K562 (cell line): ENCODE measurements around the gene INHA. TPM values are rescaled to one million over a fixed set of nuclear protein-coding genes. Genes with fewer than 3 reads are reported as not detected.

Experiments
- ATAC-seq: fragments of 200-7000 bp; cut with Tn5 transposase; 3 replicates; pipeline ENCODE4 v1.9.1; 2020; ENCODE audit warnings: moderate library complexity
- BruUV-seq: library from RNA; stranded (reverse); fragments of 400-500 nt; replicated peaks from 2 replicates; lab custom pipeline; 2021; lab: Mats Ljungman, UMichigan
- CTCF ChIA-PET: fragments of 300-600 bp; formaldehyde crosslinking; extraction: SDS; loops from one replicate; lab custom pipeline; 2021; ENCODE audit warnings: low intra/inter-chr PET ratio; lab: Yijun Ruan, JAX
- POLR2A ChIA-PET: fragments of 300-600, 350-650 bp; sonication (Branson Sonifier 250); formaldehyde crosslinking; extraction: SDS; loops from one replicate; lab custom pipeline; 2021; ENCODE audit warnings: antibody characterized with exemption, inconsistent platforms; lab: Yijun Ruan, JAX
- DNase-seq, 4 experiments: peaks; one replicate each; pipeline versions ENCODE4 v3.0.0 to v3.0.0-alpha.2; 2011 to 2018; ENCODE audit warnings: low spot score in 3 of 4, mixed read lengths in 3 of 4; ENCODE audit errors: extremely low read depth in 1 of 4
- FAIRE-seq: peaks from 2 replicates; lab custom pipeline; 2011; peaks lifted over from hg19 to GRCh38; lab: Jason Lieb, UNC
- H2AFZ ChIP-seq: 2 replicates; pipeline ENCODE4 v1.6.0; 2011; ENCODE audit warnings: low read depth, low read length, control low read depth, inconsistent platforms
- H3K27ac ChIP-seq: fragments of 200-600 bp; 3 replicates; pipeline ENCODE4 v1.8.0; 2011; ENCODE audit warnings: low read depth, mild to moderate bottlenecking, control low read depth, inconsistent platforms, low read length, moderate library complexity, mixed read lengths; ENCODE audit errors: extremely low read depth
- H3K27me3 ChIP-seq, 2 experiments: fragments of 300-600 bp in 1 of 2; 2 replicates in 1 of 2; 3 replicates in 1 of 2; pipeline versions ENCODE4 v1.6.0 to v1.8.0; 2011; ENCODE audit warnings: inconsistent platforms in 2 of 2, low read length in 2 of 2, mild to moderate bottlenecking in 1 of 2, mixed read lengths in 1 of 2, moderate library complexity in 1 of 2; ENCODE audit not compliant: control insufficient read depth in 2 of 2, insufficient read depth in 2 of 2
- H3K36me3 ChIP-seq: fragments of 300-600 bp; 3 replicates; pipeline ENCODE4 v1.8.0; 2011; ENCODE audit warnings: mild to moderate bottlenecking, low read length, inconsistent platforms; ENCODE audit not compliant: control insufficient read depth, insufficient read depth
- H3K4me1 ChIP-seq, 2 experiments: fragments of 200-600 bp in 1 of 2; replicated peaks in 1 of 2; 2 replicates in 1 of 2; 3 replicates in 1 of 2; pipeline versions ENCODE4 v1.5.1 to v1.8.0; 2011; ENCODE audit warnings: inconsistent platforms in 2 of 2, low read length in 2 of 2, mild to moderate bottlenecking in 1 of 2, mixed read lengths in 1 of 2, moderate library complexity in 1 of 2; ENCODE audit not compliant: control insufficient read depth in 2 of 2, insufficient read depth in 2 of 2
- H3K4me2 ChIP-seq: 2 replicates; pipeline ENCODE4 v1.6.1; 2011; ENCODE audit warnings: low read length, control low read depth, inconsistent platforms, mixed read lengths; ENCODE audit not compliant: insufficient read depth
- H3K4me3 ChIP-seq: fragments of 200-600 bp; sonication (generic), shearing (Covaris generic); 2 replicates; pipeline ENCODE4 v1.5.1; 2016; ENCODE audit warnings: control low read depth, inconsistent platforms
- H3K79me2 ChIP-seq: fragments of 200-600 bp; 3 replicates; pipeline ENCODE4 v1.8.0; 2011; ENCODE audit warnings: low read length, inconsistent platforms; ENCODE audit not compliant: control insufficient read depth, insufficient read depth
- H3K9ac ChIP-seq, 2 experiments: 2 replicates each; pipeline versions ENCODE4 v1.6.0 to v1.6.1; 2011; ENCODE audit warnings: low read depth in 2 of 2, low read length in 2 of 2, control low read depth in 1 of 2, inconsistent platforms in 1 of 2, mild to moderate bottlenecking in 1 of 2, mixed read lengths in 1 of 2; ENCODE audit not compliant: insufficient read depth in 1 of 2
- H3K9me1 ChIP-seq: one replicate; pipeline ENCODE4 v1.6.0; 2011; ENCODE audit warnings: inconsistent platforms, mild to moderate bottlenecking, low read length, moderate library complexity; ENCODE audit not compliant: control insufficient read depth, insufficient read depth
- H3K9me3 ChIP-seq: replicated peaks from 2 replicates; pipeline ENCODE4 v1.5.1; 2011; ENCODE audit warnings: low read depth, low read length, inconsistent platforms; ENCODE audit not compliant: control insufficient read depth, insufficient read depth
- H4K20me1 ChIP-seq: replicated peaks from 2 replicates; pipeline ENCODE4 v1.6.1; 2011; ENCODE audit warnings: low read length, inconsistent platforms, mixed read lengths; ENCODE audit not compliant: control insufficient read depth, insufficient read depth
- ERF ChIP-seq: fragments of 450-650 bp; formaldehyde crosslinking; IDR thresholded peaks from 2 replicates; pipeline ENCODE4 v1.4.0; 2020; ENCODE audit warnings: mild to moderate bottlenecking, mixed read lengths
- ESRRB ChIP-seq: fragments of 250-450 bp; sonication (Bioruptor Pico); IDR thresholded peaks from 2 replicates; pipeline ENCODE4 v1.5.0; 2020; ENCODE audit warnings: mild to moderate bottlenecking, moderate library complexity, borderline replicate concordance
- FOXM1 ChIP-seq, 2 experiments: fragments of 450-650 bp in 1 of 2; sonication (generic) in 1 of 2; formaldehyde crosslinking in 1 of 2; IDR thresholded peaks; 2 replicates each; pipeline versions ENCODE4 v1.6.1 to v1.9.0; 2017 to 2022; ENCODE audit warnings: low read depth in 2 of 2, mild to moderate bottlenecking in 2 of 2, missing genetic modification reagents in 1 of 2, moderate library complexity in 1 of 2
- ZNF436 ChIP-seq: fragments of 250-450, 450-650 bp; sonication (Bioruptor Pico); formaldehyde crosslinking; IDR thresholded peaks from 2 replicates; pipeline ENCODE4 v1.7.0; 2020; ENCODE audit warnings: mild to moderate bottlenecking
- WGBS: fragments of 100-300 bp; shearing (Covaris generic); methylation state at CpG from one replicate; pipeline ENCODE4 v1.1.6; 2016; ENCODE audit warnings: low coverage, mixed read lengths; ENCODE audit not compliant: insufficient coverage; ENCODE audit errors: missing lambda C conversion rate; 5-methylcytosine and 5-hydroxymethylcytosine counted together
- in situ Hi-C: fragments of 300-500 bp; cut with MboI; formaldehyde crosslinking; loops from 4 replicates; pipeline ENCODE4 v1.15.0; 2018; ENCODE audit warnings: inconsistent platforms, mixed read lengths
- intact Hi-C: fragments of 100-400 bp; cut with micrococcal nuclease; formaldehyde crosslinking; loops from 2 replicates; pipeline ENCODE4 v1.14.2; 2022
- polyA plus RNA-seq, 8 experiments: library from polyadenylated mRNA; depleted of rRNA in 4 of 8; stranded (reverse) in 5 of 8; unstranded in 3 of 8; fragments of >200 nt; fragmentation: Nextera tagmentation in 2 of 8; fragmentation: Illumina TruSeq in 1 of 8; extraction: Ambion mirVana in 2 of 8; extraction: Trizol in 1 of 8; gene quantifications; 2 replicates each; pipeline versions ENCODE4 v1.2.1 to v1.2.3, GENCODE V29; 2011 to 2014; ENCODE audit warnings: inconsistent platforms in 1 of 8, missing spikeins in 1 of 8
- total RNA-seq, 7 experiments: library from RNA; depleted of rRNA in 6 of 7; stranded (reverse); fragments of >200 nt in 6 of 7; fragmentation: Illumina TruSeq in 2 of 7; extraction: Trizol in 2 of 7; gene quantifications; 2 replicates each; pipeline versions ENCODE4 v1.2.1 to v1.2.3, GENCODE V29; 2011 to 2021; ENCODE audit warnings: low replicate concordance in 1 of 7
- TF ChIP-seq, protein P1 (sequence below): fragments of 450-650 bp; IDR thresholded peaks from 2 replicates; pipeline ENCODE4 v1.6.1; 2016; ENCODE audit warnings: antibody characterized with exemption
- TF ChIP-seq, protein P2 (sequence below): IDR thresholded peaks from 2 replicates; pipeline ENCODE4 v1.6.1; 2011; ENCODE audit warnings: borderline replicate concordance, low read depth, mild to moderate bottlenecking, moderate library complexity, low read length; ENCODE audit not compliant: insufficient read depth, poor library complexity, severe bottlenecking
- TF ChIP-seq, protein P3 (sequence below): fragments of 200-800 bp; sonication (Bioruptor generic); IDR thresholded peaks from 2 replicates; pipeline ENCODE4 v1.6.1; 2017; ENCODE audit warnings: missing genetic modification characterization, missing compliant biosample characterization
- TF ChIP-seq, protein P4 (sequence below), 3 experiments: IDR thresholded peaks in 2 of 3; conservative IDR thresholded peaks in 1 of 3; 2 replicates each; pipeline ENCODE4 v1.5.1; 2011 to 2012; ENCODE audit warnings: low read length in 3 of 3, mild to moderate bottlenecking in 3 of 3, control low read depth in 2 of 3, improper control_type of control experiment in 1 of 3, inconsistent platforms in 1 of 3, low read depth in 1 of 3, mixed read lengths in 1 of 3, moderate library complexity in 1 of 3; ENCODE audit not compliant: insufficient read depth in 2 of 3
- TF ChIP-seq, protein P5 (sequence below), 3 experiments: fragments of 200-800 bp in 1 of 3; sonication (Bioruptor generic) in 1 of 3; sonication (generic) in 1 of 3; formaldehyde crosslinking in 1 of 3; IDR thresholded peaks; 2 replicates each; pipeline versions ENCODE4 v1.6.1 to v1.8.0; 2016 to 2022; ENCODE audit warnings: mild to moderate bottlenecking in 2 of 3, missing compliant biosample characterization in 2 of 3, missing genetic modification characterization in 2 of 3, missing genetic modification reagents in 1 of 3

The INHA gene
- total and polyA plus RNA-seq, 9 of the 15 experiments (the other 6 are each of a cell fraction or from before 2014, with no cell fraction given), result 0.07 to 1.9 (median 0.40) TPM

DNA sequence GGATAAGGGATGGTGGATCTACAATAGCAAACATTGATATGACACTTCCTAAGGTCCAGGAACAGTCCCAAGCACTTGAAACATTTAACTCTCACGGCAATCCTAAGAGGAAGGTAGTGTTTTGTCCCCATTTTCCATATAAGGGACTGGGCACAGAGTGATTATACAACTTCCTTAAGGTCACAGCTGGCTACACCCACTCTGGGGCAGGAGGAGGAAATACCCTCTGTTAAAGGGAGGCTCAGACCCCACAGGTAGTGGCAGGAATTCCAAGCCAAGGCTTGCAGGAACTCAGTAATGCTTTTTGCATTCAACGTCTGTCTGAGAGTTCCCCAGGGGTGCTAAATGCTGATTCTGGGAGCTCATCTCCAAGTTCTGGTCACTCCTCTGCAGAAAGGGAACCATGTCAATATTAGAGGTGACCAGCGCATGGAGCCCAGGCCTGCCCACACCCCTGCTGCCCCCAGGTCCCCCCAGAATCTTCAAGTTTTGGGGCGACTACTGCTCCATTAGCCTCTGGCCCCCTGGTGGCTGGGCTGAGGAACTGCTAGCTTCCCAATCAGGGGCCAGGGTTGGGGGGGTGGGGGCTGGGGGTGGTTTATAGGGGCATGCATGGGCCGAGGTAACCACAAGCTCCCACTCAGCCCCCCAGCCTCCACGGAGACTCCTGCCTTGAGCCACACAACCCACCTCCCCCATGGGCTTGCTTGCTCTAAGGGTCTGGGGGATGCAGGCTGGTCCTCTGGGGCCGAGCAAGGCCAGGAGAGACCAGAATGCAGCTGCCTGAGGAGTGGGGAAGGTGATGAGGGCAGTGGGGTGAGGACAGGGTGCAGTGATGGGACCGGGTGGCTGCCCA lies 11.8 kb upstream of the INHA start:
- no peak overlapping the region for H3K9ac ChIP-seq
- no peak overlapping the region for H3K4me3 ChIP-seq
- no peak for FAIRE-seq
- H3K4me1 ChIP-seq, result peaks cover 2 to 44% of the 10 kb centered on the region in 2 experiments; a peak in 2 of 5 replicates
- peaks cover 0 to 8% of the 10 kb centered on the region in 2 experiments; a peak in 3 of 5 replicates for H3K27me3 ChIP-seq
- ATAC-seq, result peak; percentile 72
- peak in 3 of 4 experiments; percentile 63 to 69 (median 64) for DNase-seq
- H3K4me2 ChIP-seq, result no peak overlapping the region
- no TSS peak for BruUV-seq
- POLR2A ChIA-PET, result interaction anchor here (0.8 to 3.6 kb wide), 3 partner anchors 8 to 12 kb away, joined by 3 to 16 read pairs (median 5); partner anchors contain the start of gene OBSL1
- no peaks in the 10 kb centered on the region for H3K36me3 ChIP-seq
- H4K20me1 ChIP-seq, result no peaks in the 10 kb centered on the region
- intact Hi-C loops, result loop anchor here (5.0 kb wide), 1 partner anchor 37 kb away; the partner anchor contains the start of gene STK11IP
- in situ Hi-C loops, result no loop called here
- H3K79me2 ChIP-seq, result no peaks in the 10 kb centered on the region
- 26% methylated on average over 4 of the region's 8 CpGs for WGBS
- no peaks in the 10 kb centered on the region for H3K9me3 ChIP-seq
- H3K9me1 ChIP-seq, result no peaks in the 10 kb centered on the region
- H3K27ac ChIP-seq, result no peak overlapping the region
- peak overlapping the region; percentile 66 for H2AFZ ChIP-seq
- CTCF ChIA-PET, result no interaction called here
- TF ChIP-seq ESRRB (no peak), ERF (CRISPR knock-in tag) (no peak), ZNF436 (CRISPR knock-in tag) (no peak), FOXM1 (IDR thresholded peaks at IDR 0.05; ENCODE audit: low read depth) (no peak), FOXM1 (CRISPR knock-in tag; IDR thresholded peaks at IDR 0.05; ENCODE audit: low read depth) (no peak)
- TF ChIP-seq, protein P1, sequence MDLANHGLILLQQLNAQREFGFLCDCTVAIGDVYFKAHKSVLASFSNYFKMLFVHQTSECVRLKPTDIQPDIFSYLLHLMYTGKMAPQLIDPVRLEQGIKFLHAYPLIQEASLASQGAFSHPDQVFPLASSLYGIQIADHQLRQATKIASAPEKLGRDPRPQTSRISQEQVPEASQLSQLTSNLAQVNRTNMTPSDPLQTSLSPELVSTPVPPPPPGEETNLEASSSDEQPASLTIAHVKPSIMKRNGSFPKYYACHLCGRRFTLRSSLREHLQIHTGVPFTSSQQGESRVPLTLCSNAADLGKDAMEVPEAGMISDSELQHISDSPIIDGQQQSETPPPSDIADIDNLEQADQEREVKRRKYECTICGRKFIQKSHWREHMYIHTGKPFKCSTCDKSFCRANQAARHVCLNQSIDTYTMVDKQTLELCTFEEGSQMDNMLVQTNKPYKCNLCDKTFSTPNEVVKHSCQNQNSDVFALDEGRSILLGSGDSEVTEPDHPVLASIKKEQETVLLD, result no peak
- TF ChIP-seq, protein P2, sequence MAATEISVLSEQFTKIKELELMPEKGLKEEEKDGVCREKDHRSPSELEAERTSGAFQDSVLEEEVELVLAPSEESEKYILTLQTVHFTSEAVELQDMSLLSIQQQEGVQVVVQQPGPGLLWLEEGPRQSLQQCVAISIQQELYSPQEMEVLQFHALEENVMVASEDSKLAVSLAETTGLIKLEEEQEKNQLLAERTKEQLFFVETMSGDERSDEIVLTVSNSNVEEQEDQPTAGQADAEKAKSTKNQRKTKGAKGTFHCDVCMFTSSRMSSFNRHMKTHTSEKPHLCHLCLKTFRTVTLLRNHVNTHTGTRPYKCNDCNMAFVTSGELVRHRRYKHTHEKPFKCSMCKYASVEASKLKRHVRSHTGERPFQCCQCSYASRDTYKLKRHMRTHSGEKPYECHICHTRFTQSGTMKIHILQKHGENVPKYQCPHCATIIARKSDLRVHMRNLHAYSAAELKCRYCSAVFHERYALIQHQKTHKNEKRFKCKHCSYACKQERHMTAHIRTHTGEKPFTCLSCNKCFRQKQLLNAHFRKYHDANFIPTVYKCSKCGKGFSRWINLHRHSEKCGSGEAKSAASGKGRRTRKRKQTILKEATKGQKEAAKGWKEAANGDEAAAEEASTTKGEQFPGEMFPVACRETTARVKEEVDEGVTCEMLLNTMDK, result peak; percentile 17
- TF ChIP-seq, protein P3, sequence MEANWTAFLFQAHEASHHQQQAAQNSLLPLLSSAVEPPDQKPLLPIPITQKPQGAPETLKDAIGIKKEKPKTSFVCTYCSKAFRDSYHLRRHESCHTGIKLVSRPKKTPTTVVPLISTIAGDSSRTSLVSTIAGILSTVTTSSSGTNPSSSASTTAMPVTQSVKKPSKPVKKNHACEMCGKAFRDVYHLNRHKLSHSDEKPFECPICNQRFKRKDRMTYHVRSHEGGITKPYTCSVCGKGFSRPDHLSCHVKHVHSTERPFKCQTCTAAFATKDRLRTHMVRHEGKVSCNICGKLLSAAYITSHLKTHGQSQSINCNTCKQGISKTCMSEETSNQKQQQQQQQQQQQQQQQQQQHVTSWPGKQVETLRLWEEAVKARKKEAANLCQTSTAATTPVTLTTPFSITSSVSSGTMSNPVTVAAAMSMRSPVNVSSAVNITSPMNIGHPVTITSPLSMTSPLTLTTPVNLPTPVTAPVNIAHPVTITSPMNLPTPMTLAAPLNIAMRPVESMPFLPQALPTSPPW (CRISPR knock-in tag), result peak; percentile 50
- TF ChIP-seq, protein P4, sequence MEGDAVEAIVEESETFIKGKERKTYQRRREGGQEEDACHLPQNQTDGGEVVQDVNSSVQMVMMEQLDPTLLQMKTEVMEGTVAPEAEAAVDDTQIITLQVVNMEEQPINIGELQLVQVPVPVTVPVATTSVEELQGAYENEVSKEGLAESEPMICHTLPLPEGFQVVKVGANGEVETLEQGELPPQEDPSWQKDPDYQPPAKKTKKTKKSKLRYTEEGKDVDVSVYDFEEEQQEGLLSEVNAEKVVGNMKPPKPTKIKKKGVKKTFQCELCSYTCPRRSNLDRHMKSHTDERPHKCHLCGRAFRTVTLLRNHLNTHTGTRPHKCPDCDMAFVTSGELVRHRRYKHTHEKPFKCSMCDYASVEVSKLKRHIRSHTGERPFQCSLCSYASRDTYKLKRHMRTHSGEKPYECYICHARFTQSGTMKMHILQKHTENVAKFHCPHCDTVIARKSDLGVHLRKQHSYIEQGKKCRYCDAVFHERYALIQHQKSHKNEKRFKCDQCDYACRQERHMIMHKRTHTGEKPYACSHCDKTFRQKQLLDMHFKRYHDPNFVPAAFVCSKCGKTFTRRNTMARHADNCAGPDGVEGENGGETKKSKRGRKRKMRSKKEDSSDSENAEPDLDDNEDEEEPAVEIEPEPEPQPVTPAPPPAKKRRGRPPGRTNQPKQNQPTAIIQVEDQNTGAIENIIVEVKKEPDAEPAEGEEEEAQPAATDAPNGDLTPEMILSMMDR (IDR thresholded peaks at IDR 0.05 in 2 of 3, conservative IDR thresholded peaks at IDR 0.05 in 1 of 3; ENCODE audit: insufficient read depth in 2 of 3, low read depth in 1 of 3, low read length in 3 of 3), result peak; percentile 39 to 55 (median 51); a peak in 5 of 6 replicates
- TF ChIP-seq, protein P5, sequence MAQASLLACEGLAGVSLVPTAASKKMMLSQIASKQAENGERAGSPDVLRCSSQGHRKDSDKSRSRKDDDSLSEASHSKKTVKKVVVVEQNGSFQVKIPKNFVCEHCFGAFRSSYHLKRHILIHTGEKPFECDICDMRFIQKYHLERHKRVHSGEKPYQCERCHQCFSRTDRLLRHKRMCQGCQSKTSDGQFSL (CRISPR knock-in tag; IDR thresholded peaks at IDR 0.05), result no peak; the same call in 1 of the 2 replicates
- TF ChIP-seq, protein P5 (tag; IDR thresholded peaks at IDR 0.05), result 0 out of 4 replicates have a peak, but pooled peaks of 1 of the 2 experiments have one; percentile 46
